CD14-positive monocyte (primary cell): ENCODE results near the gene ELOVL6. TPM values are rescaled to one million over a fixed set of nuclear protein-coding genes. Genes with fewer than 3 reads are reported as not detected.

Experiments used
- DNase-seq, 3 donors: peaks; one replicate each; pipeline ENCODE4 v3.0.0-alpha.2; 2011 to 2022
- H2AFZ ChIP-seq: 2 replicates; pipeline ENCODE4 v1.6.0; 2012; ENCODE audit warnings: mild to moderate bottlenecking, low read depth, low read length, inconsistent platforms; ENCODE audit not compliant: insufficient read depth, poor library complexity, severe bottlenecking
- H3K27ac ChIP-seq, 2 donors: 1 replicate in 1 of 2; 2 replicates in 1 of 2; pipeline ENCODE4 v1.5.1; 2012 to 2013; ENCODE audit warnings: low read length in 2 of 2, control low read depth in 1 of 2, inconsistent platforms in 1 of 2, low read depth in 1 of 2, mild to moderate bottlenecking in 1 of 2
- H3K27me3 ChIP-seq, 2 donors: one replicate each; pipeline versions ENCODE4 v1.6.0 to v1.6.1; 2011 to 2013; ENCODE audit warnings: low read length in 2 of 2; ENCODE audit not compliant: control insufficient read depth in 2 of 2, insufficient read depth in 2 of 2
- H3K36me3 ChIP-seq, 2 donors: replicated peaks in 1 of 2; 1 replicate in 1 of 2; 2 replicates in 1 of 2; pipeline versions ENCODE4 v1.5.1 to v1.6.1; 2012 to 2013; ENCODE audit warnings: low read length in 2 of 2, control low read depth in 1 of 2, inconsistent platforms in 1 of 2, mild to moderate bottlenecking in 1 of 2; ENCODE audit not compliant: insufficient read depth in 2 of 2, control insufficient read depth in 1 of 2
- H3K4me1 ChIP-seq, 2 donors: 1 replicate in 1 of 2; 2 replicates in 1 of 2; pipeline versions ENCODE4 v1.5.1 to v1.6.1; 2012 to 2013; ENCODE audit warnings: low read length in 2 of 2, control low read depth in 1 of 2, inconsistent platforms in 1 of 2, mild to moderate bottlenecking in 1 of 2, moderate library complexity in 1 of 2; ENCODE audit not compliant: insufficient read depth in 2 of 2, control insufficient read depth in 1 of 2
- H3K4me2 ChIP-seq: replicated peaks from 2 replicates; pipeline ENCODE3; 2012; ENCODE audit warnings: low read length, moderate library complexity, mild to moderate bottlenecking; ENCODE audit not compliant: poor library complexity, severe bottlenecking; ENCODE audit errors: extremely low read depth
- H3K4me3 ChIP-seq, 3 experiments: fragments of 200-600 bp in 1 of 3; sonication (generic) in 1 of 3; replicated peaks in 1 of 3; 1 replicate in 2 of 3; 2 replicates in 1 of 3; pipeline ENCODE4 v1.5.1; 2011 to 2013; ENCODE audit warnings: low read length in 3 of 3, mild to moderate bottlenecking in 3 of 3, control low read depth in 2 of 3, low read depth in 2 of 3, inconsistent platforms in 1 of 3, moderate library complexity in 1 of 3
- H3K79me2 ChIP-seq: 2 replicates; pipeline ENCODE4 v1.6.0; 2012; ENCODE audit warnings: mild to moderate bottlenecking, control low read depth, inconsistent platforms, low read length, moderate library complexity; ENCODE audit not compliant: insufficient read depth
- H3K9ac ChIP-seq: 2 replicates; pipeline ENCODE4 v1.6.0; 2017; ENCODE audit warnings: low read length, mild to moderate bottlenecking; ENCODE audit not compliant: insufficient read depth, poor library complexity, severe bottlenecking
- H3K9me3 ChIP-seq, 2 donors: replicated peaks in 1 of 2; 1 replicate in 1 of 2; 2 replicates in 1 of 2; pipeline versions ENCODE4 v1.5.1 to v1.6.1; 2012 to 2013; ENCODE audit warnings: low read length in 2 of 2, control low read depth in 1 of 2; ENCODE audit not compliant: control insufficient read depth in 1 of 2, insufficient read depth in 1 of 2
- H4K20me1 ChIP-seq: 2 replicates; pipeline ENCODE4 v1.6.0; 2012; ENCODE audit warnings: mild to moderate bottlenecking, low read length, control low read depth, moderate library complexity; ENCODE audit not compliant: insufficient read depth
- H3K27ac Mint-ChIP-seq, 7 donors: one replicate each; pipeline ENCODE4 v1.8.0; 2020; ENCODE audit warnings: mild to moderate bottlenecking in 7 of 7, mixed read lengths in 7 of 7, moderate library complexity in 6 of 7, inconsistent platforms in 2 of 7
- H3K27me3 Mint-ChIP-seq, 3 donors: one replicate each; pipeline ENCODE4 v1.8.0; 2021 to 2022; ENCODE audit warnings: low read depth in 3 of 3, mild to moderate bottlenecking in 3 of 3, mixed read lengths in 3 of 3, moderate library complexity in 3 of 3, inconsistent platforms in 1 of 3
- H3K36me3 Mint-ChIP-seq, 2 donors: one replicate each; pipeline ENCODE4 v1.8.0; 2020; ENCODE audit warnings: mixed read lengths in 2 of 2, inconsistent platforms in 1 of 2, mild to moderate bottlenecking in 1 of 2
- H3K4me1 Mint-ChIP-seq: one replicate; pipeline ENCODE4 v1.8.0; 2020; ENCODE audit warnings: mild to moderate bottlenecking, mixed read lengths
- H3K4me3 Mint-ChIP-seq, 2 donors: one replicate each; pipeline ENCODE4 v1.8.0; 2020; ENCODE audit warnings: mild to moderate bottlenecking in 2 of 2, mixed read lengths in 2 of 2, moderate library complexity in 1 of 2
- H3K9me3 Mint-ChIP-seq, 7 donors: one replicate each; pipeline ENCODE4 v1.8.0; 2020 to 2022; ENCODE audit warnings: mixed read lengths in 7 of 7, mild to moderate bottlenecking in 6 of 7, moderate library complexity in 6 of 7, inconsistent platforms in 2 of 7
- WGBS: methylation state at CpG from one replicate; pipeline ENCODE4 v1.1.5; 2013; ENCODE audit warnings: missing lambda C conversion rate; ENCODE audit not compliant: insufficient coverage; 5-methylcytosine and 5-hydroxymethylcytosine counted together
- intact Hi-C, 2 donors: fragments of 100-400 bp; cut with micrococcal nuclease; formaldehyde crosslinking; loops; one replicate each; pipeline versions ENCODE4 v1.15.0 to v1.15.1; 2023
- polyA plus RNA-seq, 3 donors: library from polyadenylated mRNA; depleted of rRNA in 1 of 3; unstranded in 2 of 3; stranded (reverse) in 1 of 3; fragments of 300-500 nt in 2 of 3; fragments of >200 nt in 1 of 3; fragmentation: Illumina TruSeq in 2 of 3; gene quantifications; 1 replicate in 2 of 3; 2 replicates in 1 of 3; pipeline ENCODE4 v1.2.3, GENCODE V29; 2012 to 2021
- TF ChIP-seq, protein P1 (sequence below): fragments of 200-600 bp; IDR thresholded peaks from one replicate; pipeline ENCODE4 v1.8.0; 2022; ENCODE audit warnings: antibody characterized with exemption, mild to moderate bottlenecking

ELOVL6 gene
- polyA plus RNA-seq, 3 donors = 0.11 to 0.19 TPM; not detected in 1

DNA sequence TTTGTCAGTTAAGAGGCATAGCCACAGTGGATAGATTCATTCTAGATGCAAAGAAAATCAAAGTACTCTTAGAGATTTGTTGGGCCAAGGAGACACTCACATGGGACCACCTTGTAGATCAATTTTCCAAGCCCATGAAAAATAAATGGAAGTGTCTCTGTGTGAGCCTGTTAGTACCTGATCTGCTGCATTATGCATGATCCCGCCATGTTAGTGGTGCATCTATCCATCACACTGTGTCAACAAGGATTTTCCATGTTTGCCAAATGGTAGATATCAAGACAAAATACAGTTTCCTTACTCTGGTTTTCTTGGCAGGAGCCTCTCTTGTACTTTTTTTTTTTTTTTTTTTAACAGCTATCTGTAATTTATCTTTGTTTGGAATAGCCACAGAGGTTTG, 173.4 kb downstream of the ELOVL6 start:
- Mint-ChIP-seq H3K9me3 (peaks cover 0 to 5% (median 0%) of the 10 kb centered on the region in 7 donors), H3K27me3 (peaks cover 60 to 84% (median 63%) of the 10 kb centered on the region in 3 donors), H3K4me1 (peaks cover 4% of the 10 kb centered on the region), H3K36me3 (peaks cover 0 to 3% of the 10 kb centered on the region in 2 donors), H3K27ac (no peak overlapping the region), H3K4me3 (peak overlapping the region in 1 of 2 donors; percentile 62)
- H3K9ac ChIP-seq = no peak overlapping the region
- no peak overlapping the region for H2AFZ ChIP-seq
- TF ChIP-seq, protein P1, sequence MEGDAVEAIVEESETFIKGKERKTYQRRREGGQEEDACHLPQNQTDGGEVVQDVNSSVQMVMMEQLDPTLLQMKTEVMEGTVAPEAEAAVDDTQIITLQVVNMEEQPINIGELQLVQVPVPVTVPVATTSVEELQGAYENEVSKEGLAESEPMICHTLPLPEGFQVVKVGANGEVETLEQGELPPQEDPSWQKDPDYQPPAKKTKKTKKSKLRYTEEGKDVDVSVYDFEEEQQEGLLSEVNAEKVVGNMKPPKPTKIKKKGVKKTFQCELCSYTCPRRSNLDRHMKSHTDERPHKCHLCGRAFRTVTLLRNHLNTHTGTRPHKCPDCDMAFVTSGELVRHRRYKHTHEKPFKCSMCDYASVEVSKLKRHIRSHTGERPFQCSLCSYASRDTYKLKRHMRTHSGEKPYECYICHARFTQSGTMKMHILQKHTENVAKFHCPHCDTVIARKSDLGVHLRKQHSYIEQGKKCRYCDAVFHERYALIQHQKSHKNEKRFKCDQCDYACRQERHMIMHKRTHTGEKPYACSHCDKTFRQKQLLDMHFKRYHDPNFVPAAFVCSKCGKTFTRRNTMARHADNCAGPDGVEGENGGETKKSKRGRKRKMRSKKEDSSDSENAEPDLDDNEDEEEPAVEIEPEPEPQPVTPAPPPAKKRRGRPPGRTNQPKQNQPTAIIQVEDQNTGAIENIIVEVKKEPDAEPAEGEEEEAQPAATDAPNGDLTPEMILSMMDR = no peak
- no peaks in the 10 kb centered on the region for H3K79me2 ChIP-seq
- no peak overlapping the region for H3K27ac ChIP-seq
- DNase-seq = no peak
- H3K36me3 ChIP-seq = no peaks in the 10 kb centered on the region
- H3K4me2 ChIP-seq = no peak overlapping the region
- no CpG with 5 or more reads among the region's 1 CpG for WGBS
- no peaks in the 10 kb centered on the region for H3K4me1 ChIP-seq
- no peaks in the 10 kb centered on the region for H4K20me1 ChIP-seq
- peaks cover 79 to 85% of the 10 kb centered on the region in 2 donors for H3K27me3 ChIP-seq
- H3K4me3 ChIP-seq = no peak overlapping the region
- intact Hi-C loops = no loop called here
- H3K9me3 ChIP-seq = no peaks in the 10 kb centered on the region

DNA sequence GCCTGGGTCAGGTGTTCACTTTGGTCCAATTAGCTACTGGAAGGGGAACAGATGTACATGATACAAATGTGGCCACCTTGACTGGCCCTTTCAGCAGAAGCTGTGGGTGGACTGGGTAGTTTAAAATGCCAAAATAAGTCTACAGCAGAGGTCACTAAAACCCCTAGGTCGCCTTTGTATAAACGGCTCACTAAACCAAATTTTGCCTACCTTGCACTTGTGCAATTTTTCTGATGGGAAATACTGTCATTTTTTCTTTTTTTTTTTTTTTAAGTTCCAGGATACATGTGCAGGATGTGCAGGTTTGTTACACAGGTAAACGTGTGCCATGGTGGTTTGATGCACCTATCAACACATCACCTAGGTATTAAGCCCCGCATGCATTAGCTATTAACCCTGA, 176.0 kb downstream of the ELOVL6 start:
- Mint-ChIP-seq H3K4me1 (peaks cover 4% of the 10 kb centered on the region), H3K27me3 (peaks cover 51 to 74% (median 60%) of the 10 kb centered on the region in 3 donors), H3K4me3 (peak overlapping the region in 1 of 2 donors; percentile 75), H3K27ac (no peak overlapping the region), H3K9me3 (peaks cover 0 to 5% (median 0%) of the 10 kb centered on the region in 7 donors), H3K36me3 (peaks cover 0 to 1% of the 10 kb centered on the region in 2 donors)
- Histone ChIP-seq H3K36me3 (no peaks in the 10 kb centered on the region), H4K20me1 (no peaks in the 10 kb centered on the region), H3K27me3 (peaks cover 57 to 65% of the 10 kb centered on the region in 2 donors), H3K9ac (no peak overlapping the region), H3K4me2 (no peak overlapping the region), H2AFZ (no peak overlapping the region), H3K4me1 (no peaks in the 10 kb centered on the region), H3K27ac (no peak overlapping the region), H3K9me3 (no peaks in the 10 kb centered on the region), H3K79me2 (no peaks in the 10 kb centered on the region), H3K4me3 (no peak overlapping the region)
- DNase-seq = no peak
- intact Hi-C loops = no loop called here
- no CpG with 5 or more reads among the region's 4 CpGs for WGBS
- TF ChIP-seq, protein P1 = no peak
